ENCODE results near the gene FAM181A. TPM values are rescaled to one million over a fixed set of nuclear protein-coding genes. Genes with fewer than 3 reads are reported as not detected.

The FAM181A gene
- total RNA-seq, 1 donor from 2014 or later = not detected

GRCh38 chr14:93928184-93929047 is 1.3 kb downstream of the FAM181A start:
- Histone ChIP-seq H3K27me3 (ENCODE audit: control insufficient read depth, insufficient read depth, low read length) (peaks cover 13% of the 10 kb centered on the region), H3K4me3 (ENCODE audit: low read depth, low read length) (no peak overlapping the region), H3K36me3 (ENCODE audit: control insufficient read depth, insufficient read depth, low read length) (no peaks in the 10 kb centered on the region)
- DNase-seq (ENCODE audit: low read depth) = no peak
- no peak for TF ChIP-seq CTCF (IDR thresholded peaks at IDR 0.05; ENCODE audit: insufficient read depth, low read length, poor library complexity, severe bottlenecking)

DNA sequence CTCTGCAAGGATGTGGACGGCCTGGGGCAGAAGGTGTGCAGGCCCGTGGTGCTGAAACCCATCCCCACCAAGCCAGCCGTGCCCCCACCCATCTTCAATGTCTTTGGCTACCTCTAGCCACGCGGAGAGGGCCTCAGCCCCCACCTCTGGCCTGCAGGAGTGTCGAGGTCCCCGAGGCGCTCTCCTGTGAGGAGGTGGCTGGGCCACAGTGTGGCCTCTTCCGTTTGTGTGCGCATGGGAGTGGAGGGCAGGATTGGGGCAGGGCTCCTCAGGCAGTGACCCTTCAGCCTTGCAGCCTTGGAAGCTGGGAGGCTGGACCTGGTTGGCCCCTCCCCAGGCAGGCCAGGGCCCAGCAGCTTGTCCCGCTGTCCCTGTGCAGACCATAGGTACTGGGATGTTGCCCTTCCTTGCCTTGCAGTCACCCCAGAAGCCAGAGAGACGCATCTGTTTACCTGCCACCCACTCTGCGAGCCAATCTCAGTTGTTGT is 1.9 kb downstream of the FAM181A start:
- Histone ChIP-seq H3K36me3 (ENCODE audit: control insufficient read depth, insufficient read depth, low read length) (no peaks in the 10 kb centered on the region), H3K4me3 (ENCODE audit: low read depth, low read length) (no peak overlapping the region), H3K27me3 (ENCODE audit: control insufficient read depth, insufficient read depth, low read length) (peaks cover 15% of the 10 kb centered on the region)
- TF ChIP-seq CTCF (IDR thresholded peaks at IDR 0.05; ENCODE audit: insufficient read depth, low read length, poor library complexity, severe bottlenecking) = no peak
- DNase-seq (ENCODE audit: low read depth) = no peak

- Histone ChIP-seq H3K36me3 (ENCODE audit: control insufficient read depth, insufficient read depth, low read length) (no peaks in the 10 kb centered on the region), H3K4me3 (ENCODE audit: low read depth, low read length) (no peak overlapping the region), H3K27me3 (ENCODE audit: control insufficient read depth, insufficient read depth, low read length) (peaks cover 17% of the 10 kb centered on the region)
- no peak for DNase-seq (ENCODE audit: low read depth)
- no peak for TF ChIP-seq CTCF (IDR thresholded peaks at IDR 0.05; ENCODE audit: insufficient read depth, low read length, poor library complexity, severe bottlenecking)
Measured at GRCh38 chr14:93929657-93930056, 2.5 kb downstream of the FAM181A start.

DNA sequence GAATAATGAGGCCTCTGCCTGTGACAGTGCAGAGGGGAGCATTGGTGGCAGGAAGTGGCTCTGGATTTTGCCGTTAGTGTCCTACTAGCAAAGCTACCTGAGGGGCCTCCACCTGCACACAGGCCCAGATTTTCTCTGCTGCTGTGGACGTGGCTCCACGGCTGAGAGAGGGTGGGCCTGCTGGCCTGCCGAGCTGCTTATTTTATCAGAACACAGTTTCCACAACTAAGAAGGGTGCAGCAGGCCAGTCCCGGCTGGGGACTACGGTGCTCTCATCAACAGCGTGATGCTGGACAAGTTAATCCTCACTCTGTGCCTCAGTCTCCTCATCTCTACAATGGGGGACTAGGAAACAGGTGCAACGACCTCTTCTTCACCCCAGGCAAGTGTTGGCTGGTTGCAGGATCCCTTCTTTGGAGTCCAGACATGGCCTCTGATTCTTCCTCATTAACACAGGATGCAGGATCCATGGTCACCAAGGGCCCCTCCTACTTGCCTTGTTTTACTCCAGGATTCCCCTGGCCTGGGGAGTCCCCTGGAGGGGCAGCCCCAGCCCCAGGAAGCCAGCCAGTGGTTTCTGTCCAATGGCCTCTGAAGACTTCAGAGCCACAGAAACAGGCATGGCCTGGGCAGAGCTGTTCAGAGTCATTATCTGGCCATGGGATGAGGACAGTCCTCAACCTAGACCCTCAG is 3.3 kb downstream of the FAM181A start:
- no peaks in the 10 kb centered on the region for H3K36me3 ChIP-seq (ENCODE audit: control insufficient read depth, insufficient read depth, low read length)
- H3K27me3 ChIP-seq (ENCODE audit: control insufficient read depth, insufficient read depth, low read length) = peaks cover 21% of the 10 kb centered on the region
- TF ChIP-seq CTCF (IDR thresholded peaks at IDR 0.05; ENCODE audit: insufficient read depth, low read length, poor library complexity, severe bottlenecking) = no peak
- no peak for DNase-seq (ENCODE audit: low read depth)
- H3K4me3 ChIP-seq (ENCODE audit: low read depth, low read length) = no peak overlapping the region

DNA sequence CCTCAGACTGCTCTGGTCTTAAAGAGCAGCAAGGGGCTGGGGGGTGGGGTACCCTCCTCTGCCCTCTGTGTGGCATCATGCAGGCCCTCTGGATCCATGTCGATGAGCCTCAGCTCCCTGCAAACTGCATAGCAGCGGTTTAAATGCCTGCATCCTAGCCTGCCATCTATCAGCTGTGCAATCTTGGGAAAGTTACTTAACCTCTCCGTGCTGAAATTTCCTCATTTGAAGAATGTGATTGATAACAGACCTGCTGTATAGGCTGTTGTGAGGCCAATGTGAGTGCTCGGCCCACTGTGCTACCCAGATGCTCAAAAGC is 3.8 kb downstream of the FAM181A start:
- H3K36me3 ChIP-seq (ENCODE audit: control insufficient read depth, insufficient read depth, low read length) = no peaks in the 10 kb centered on the region
- peaks cover 20% of the 10 kb centered on the region for H3K27me3 ChIP-seq (ENCODE audit: control insufficient read depth, insufficient read depth, low read length)
- no peak for DNase-seq (ENCODE audit: low read depth)
- no peak for TF ChIP-seq CTCF (IDR thresholded peaks at IDR 0.05; ENCODE audit: insufficient read depth, low read length, poor library complexity, severe bottlenecking)
- no peak overlapping the region for H3K4me3 ChIP-seq (ENCODE audit: low read depth, low read length)
